Endothelial cell (in vitro differentiated cells): ENCODE data around the gene THEMIS. TPM values are rescaled to one million over a fixed set of nuclear protein-coding genes. Genes with fewer than 3 reads are reported as not detected.

ENCODE experiments used
- DNase-seq: peaks from one replicate; pipeline ENCODE4 v3.0.0; 2021; ENCODE audit warnings: low spot score
- H3K27ac Mint-ChIP-seq: one replicate; pipeline ENCODE4 v1.8.0; 2021; ENCODE audit warnings: mixed read lengths, inconsistent platforms; ENCODE audit not compliant: unreplicated experiment
- H3K27me3 Mint-ChIP-seq: one replicate; pipeline ENCODE4 v1.8.0; 2021; ENCODE audit warnings: mild to moderate bottlenecking, moderate library complexity, mixed read lengths, inconsistent platforms; ENCODE audit not compliant: unreplicated experiment
- H3K36me3 Mint-ChIP-seq: one replicate; pipeline ENCODE4 v1.8.0; 2021; ENCODE audit warnings: mild to moderate bottlenecking, low read depth, mixed read lengths, inconsistent platforms; ENCODE audit not compliant: unreplicated experiment
- H3K4me1 Mint-ChIP-seq: one replicate; pipeline ENCODE4 v1.8.0; 2021; ENCODE audit warnings: mild to moderate bottlenecking, mixed read lengths, inconsistent platforms; ENCODE audit not compliant: unreplicated experiment
- H3K4me3 Mint-ChIP-seq: one replicate; pipeline ENCODE4 v1.8.0; 2021; ENCODE audit warnings: mild to moderate bottlenecking, mixed read lengths, inconsistent platforms; ENCODE audit not compliant: unreplicated experiment
- H3K9me3 Mint-ChIP-seq: one replicate; pipeline ENCODE4 v1.8.0; 2021; ENCODE audit warnings: mixed read lengths, inconsistent platforms; ENCODE audit not compliant: unreplicated experiment
- CTCF ChIP-seq: fragments of 200-600 bp; sonication (generic); IDR thresholded peaks from one replicate; pipeline ENCODE4 v1.5.0; 2021; ENCODE audit warnings: antibody characterized with exemption; ENCODE audit not compliant: unreplicated experiment
- total RNA-seq: library from RNA; stranded (reverse); fragmentation: NEBNext Ultra II Directional; extraction: Animal tissue kit (Norgen Biotek cat#: 25700); gene quantifications from one replicate; pipeline ENCODE4 v1.2.1, GENCODE V29; 2021; ENCODE audit not compliant: unreplicated experiment

THEMIS gene
- total RNA-seq, 1 donor from 2014 or later: not detected

- no peaks in the 10 kb centered on the region for H3K27me3 Mint-ChIP-seq
- H3K27ac Mint-ChIP-seq: no peak overlapping the region
- no peaks in the 10 kb centered on the region for H3K36me3 Mint-ChIP-seq
- no peaks in the 10 kb centered on the region for H3K9me3 Mint-ChIP-seq
- H3K4me1 Mint-ChIP-seq: peaks cover 3% of the 10 kb centered on the region
- no peak for DNase-seq
- no peak overlapping the region for H3K4me3 Mint-ChIP-seq
- TF ChIP-seq CTCF: no peak
These were observed 16.9 kb upstream of the THEMIS start for GRCh38 chr6:127917766-127918165.

DNA sequence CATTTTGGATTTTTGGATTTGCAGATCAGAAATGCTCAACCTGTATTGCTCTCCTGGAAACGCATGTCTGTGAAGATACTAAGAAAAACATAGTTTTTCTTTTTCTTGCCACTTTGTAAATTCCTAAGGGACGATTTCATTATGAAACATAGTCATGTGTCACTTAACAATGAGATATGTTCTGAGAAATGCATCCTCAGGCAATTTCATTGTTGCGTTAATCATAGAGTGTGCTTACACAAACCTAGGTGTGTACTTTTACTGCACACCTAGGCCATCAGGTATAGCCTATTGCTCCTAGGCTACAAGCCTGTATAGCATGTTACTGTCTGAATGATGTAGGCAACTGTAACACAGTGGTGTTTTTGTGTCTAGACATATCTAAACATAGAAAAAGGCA, 13.4 kb upstream of the THEMIS start:
- H3K9me3 Mint-ChIP-seq: no peaks in the 10 kb centered on the region
- no peaks in the 10 kb centered on the region for H3K36me3 Mint-ChIP-seq
- H3K27ac Mint-ChIP-seq: no peak overlapping the region
- peaks cover 3% of the 10 kb centered on the region for H3K4me1 Mint-ChIP-seq
- H3K27me3 Mint-ChIP-seq: no peaks in the 10 kb centered on the region
- TF ChIP-seq CTCF: no peak
- DNase-seq: no peak
- no peak overlapping the region for H3K4me3 Mint-ChIP-seq

DNA sequence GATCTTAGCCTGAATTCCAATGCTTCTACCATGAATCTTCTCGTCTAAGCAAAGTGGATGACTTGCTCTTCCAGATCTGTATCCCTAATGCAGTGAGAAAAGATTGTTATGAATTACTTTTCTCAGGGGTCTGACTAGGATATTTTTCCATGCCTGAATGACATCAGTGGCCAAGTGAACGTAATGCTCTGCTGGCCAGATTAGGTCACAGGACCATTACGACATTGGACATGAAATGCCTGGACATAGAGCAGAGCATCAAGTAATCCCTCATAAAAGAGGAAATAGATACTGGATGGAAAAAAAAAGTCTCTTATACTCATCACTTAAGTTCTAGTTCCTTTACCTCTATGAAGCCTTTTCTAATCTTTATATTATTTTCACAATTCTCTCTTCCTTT, 12.1 kb upstream of the THEMIS start:
- H3K4me3 Mint-ChIP-seq: no peak overlapping the region
- TF ChIP-seq CTCF: no peak
- peaks cover 3% of the 10 kb centered on the region for H3K4me1 Mint-ChIP-seq
- H3K9me3 Mint-ChIP-seq: no peaks in the 10 kb centered on the region
- no peak overlapping the region for H3K27ac Mint-ChIP-seq
- H3K27me3 Mint-ChIP-seq: no peaks in the 10 kb centered on the region
- no peaks in the 10 kb centered on the region for H3K36me3 Mint-ChIP-seq
- no peak for DNase-seq

DNA sequence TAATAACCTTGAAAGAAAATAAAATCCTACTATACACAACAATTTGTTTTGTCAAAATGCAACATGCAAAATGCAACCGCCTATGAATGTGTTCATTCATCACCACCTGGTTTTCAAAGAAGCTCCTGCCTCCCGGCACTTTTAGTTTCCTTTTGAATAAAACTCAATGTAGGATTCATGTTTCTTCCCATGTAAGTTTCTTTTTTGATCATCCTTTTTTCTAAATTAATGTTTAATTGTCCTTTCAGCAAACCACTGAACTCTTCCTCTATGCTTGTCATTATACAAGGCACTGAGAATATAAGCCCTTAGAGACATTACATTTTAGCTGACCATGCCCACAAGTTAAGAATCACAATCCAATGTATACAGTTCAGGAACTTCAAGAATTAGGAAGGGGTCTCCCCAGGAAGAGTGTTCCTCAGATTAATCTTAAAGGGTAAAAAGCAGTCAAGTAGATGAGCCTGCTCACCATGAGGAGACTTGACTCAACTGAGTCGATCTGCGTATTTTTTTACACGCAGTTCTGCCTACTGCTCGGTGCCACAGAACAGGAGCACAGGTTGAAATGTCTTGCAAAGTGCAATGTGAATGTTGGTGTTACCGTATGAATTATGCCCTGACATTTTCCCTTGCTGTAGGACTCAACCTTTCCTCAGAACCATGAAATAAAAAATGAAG, 7.2 kb upstream of the THEMIS start:
- no peak for TF ChIP-seq CTCF
- Mint-ChIP-seq H3K4me1 (no peaks in the 10 kb centered on the region), H3K4me3 (no peak overlapping the region), H3K27me3 (no peaks in the 10 kb centered on the region), H3K9me3 (no peaks in the 10 kb centered on the region), H3K36me3 (no peaks in the 10 kb centered on the region), H3K27ac (no peak overlapping the region)
- no peak for DNase-seq

GRCh38 chr6:127904160-127904559, 3.3 kb upstream of the THEMIS start:
- H3K36me3 Mint-ChIP-seq: no peaks in the 10 kb centered on the region
- no peaks in the 10 kb centered on the region for H3K27me3 Mint-ChIP-seq
- no peak overlapping the region for H3K27ac Mint-ChIP-seq
- no peak for DNase-seq
- no peaks in the 10 kb centered on the region for H3K9me3 Mint-ChIP-seq
- H3K4me3 Mint-ChIP-seq: no peak overlapping the region
- peaks cover 5% of the 10 kb centered on the region for H3K4me1 Mint-ChIP-seq
- TF ChIP-seq CTCF: no peak
